HepG2 (cell line): ENCODE data around the gene FOXS1. TPM values are rescaled to one million over a fixed set of nuclear protein-coding genes. Genes with fewer than 3 reads are reported as not detected.

Experiments used
- DR1 ChIP-seq: sonication (generic); formaldehyde crosslinking; IDR thresholded peaks from 2 replicates; pipeline ENCODE4 v1.8.0; 2021; ENCODE audit warnings: mild to moderate bottlenecking, missing genetic modification reagents, inconsistent platforms
- ONECUT2 ChIP-seq: sonication (generic); formaldehyde crosslinking; IDR thresholded peaks from 2 replicates; pipeline ENCODE4 v1.4.0; 2020; ENCODE audit warnings: missing genetic modification reagents
- PAWR ChIP-seq: sonication (generic); formaldehyde crosslinking; IDR thresholded peaks from 2 replicates; pipeline ENCODE4 v1.4.0; 2020; ENCODE audit warnings: missing genetic modification reagents, mild to moderate bottlenecking, borderline replicate concordance
- PHF8 ChIP-seq: sonication (generic); formaldehyde crosslinking; IDR thresholded peaks from 2 replicates; pipeline ENCODE4 v1.5.0; 2020; ENCODE audit warnings: missing genetic modification reagents
- PLRG1 ChIP-seq: fragments of 450-650 bp; conservative IDR thresholded peaks from 2 replicates; pipeline ENCODE4 v1.6.1; 2016
- PRPF4 ChIP-seq: fragments of 200-400 bp; formaldehyde crosslinking; IDR thresholded peaks from 2 replicates; pipeline ENCODE4 v1.6.1; 2016; ENCODE audit warnings: low read length, low read depth; ENCODE audit not compliant: poor library complexity, severe bottlenecking
- RAD21 ChIP-seq: fragments of 450-650 bp; formaldehyde crosslinking; IDR thresholded peaks from 2 replicates; pipeline ENCODE4 v1.5.0; 2020; ENCODE audit warnings: mild to moderate bottlenecking
- TGIF2 ChIP-seq: IDR thresholded peaks from 2 replicates; pipeline ENCODE4 v1.6.1; 2016; ENCODE audit warnings: control low read depth, missing compliant biosample characterization
- XBP1 ChIP-seq: sonication (generic); formaldehyde crosslinking; IDR thresholded peaks from 2 replicates; pipeline ENCODE4 v1.5.0; 2020; ENCODE audit warnings: missing genetic modification reagents
- ZBTB21 ChIP-seq: sonication (generic); formaldehyde crosslinking; IDR thresholded peaks from 2 replicates; pipeline ENCODE4 v1.4.0; 2020; ENCODE audit warnings: missing genetic modification reagents
- ZNF256 ChIP-seq: sonication (generic); formaldehyde crosslinking; conservative IDR thresholded peaks from 2 replicates; pipeline ENCODE4 v1.4.0; 2020; ENCODE audit warnings: missing genetic modification reagents
- ZNF317 ChIP-seq: sonication (generic); formaldehyde crosslinking; IDR thresholded peaks from 2 replicates; pipeline ENCODE4 v1.5.0; 2020; ENCODE audit warnings: mild to moderate bottlenecking, missing genetic modification reagents
- ZNF331 ChIP-seq: sonication (generic); formaldehyde crosslinking; IDR thresholded peaks from 2 replicates; pipeline ENCODE4 v1.4.0; 2020; ENCODE audit warnings: missing genetic modification reagents
- ZNF432 ChIP-seq: sonication (generic); formaldehyde crosslinking; IDR thresholded peaks from 2 replicates; pipeline ENCODE4 v1.5.0; 2020; ENCODE audit warnings: missing genetic modification reagents, mild to moderate bottlenecking, borderline replicate concordance
- ZNF556 ChIP-seq: sonication (generic); formaldehyde crosslinking; IDR thresholded peaks from 2 replicates; pipeline ENCODE4 v1.4.0; 2020; ENCODE audit warnings: mild to moderate bottlenecking, missing genetic modification reagents, borderline replicate concordance
- ZNF589 ChIP-seq: sonication (generic); formaldehyde crosslinking; conservative IDR thresholded peaks from 2 replicates; pipeline ENCODE4 v1.8.0; 2022; ENCODE audit warnings: mild to moderate bottlenecking, moderate library complexity, missing genetic modification reagents
- ZNF670 ChIP-seq: sonication (generic); formaldehyde crosslinking; IDR thresholded peaks from 2 replicates; pipeline ENCODE4 v1.8.0; 2022; ENCODE audit warnings: mild to moderate bottlenecking, missing genetic modification reagents, borderline replicate concordance
- ZNF776 ChIP-seq: sonication (generic); formaldehyde crosslinking; IDR thresholded peaks from 2 replicates; pipeline ENCODE4 v1.4.0; 2020; ENCODE audit warnings: mild to moderate bottlenecking, missing genetic modification reagents
- ZNF777 ChIP-seq: sonication (generic); formaldehyde crosslinking; IDR thresholded peaks from 2 replicates; pipeline ENCODE4 v1.4.0; 2020; ENCODE audit warnings: missing genetic modification reagents
- ZNF816 ChIP-seq: sonication (generic); formaldehyde crosslinking; IDR thresholded peaks from 2 replicates; pipeline ENCODE4 v1.8.0; 2022; ENCODE audit warnings: missing genetic modification reagents, mild to moderate bottlenecking, borderline replicate concordance
- ZNF839 ChIP-seq: sonication (generic); formaldehyde crosslinking; IDR thresholded peaks from 2 replicates; pipeline ENCODE4 v1.4.0; 2020; ENCODE audit warnings: missing genetic modification reagents, mild to moderate bottlenecking, borderline replicate concordance
- polyA plus RNA-seq, 8 experiments: library from polyadenylated mRNA; depleted of rRNA in 3 of 8; stranded (reverse) in 7 of 8; unstranded in 1 of 8; fragments of >200 nt; fragmentation: Illumina TruSeq in 4 of 8; extraction: Trizol in 4 of 8; gene quantifications; 2 replicates each; pipeline versions ENCODE4 v1.2.1 to v1.2.3, GENCODE V29; 2011 to 2016; ENCODE audit warnings: low read depth in 4 of 8, missing spikeins in 1 of 8, mixed read lengths in 1 of 8; ENCODE audit not compliant: insufficient read depth in 1 of 8
- total RNA-seq, 5 experiments: library from RNA; depleted of rRNA; stranded (reverse); fragments of >200 nt; fragmentation: Illumina TruSeq; extraction: Trizol; gene quantifications; 2 replicates each; pipeline ENCODE4 v1.2.3, GENCODE V29; 2016; ENCODE audit warnings: low read depth in 1 of 5
- TF ChIP-seq, protein P1 (sequence below): sonication (generic); formaldehyde crosslinking; IDR thresholded peaks from 2 replicates; pipeline ENCODE4 v1.9.0; 2022; ENCODE audit warnings: low read depth, missing genetic modification reagents
- TF ChIP-seq, protein P2 (sequence below): sonication (generic); formaldehyde crosslinking; IDR thresholded peaks from 2 replicates; pipeline ENCODE4 v1.4.0; 2020; ENCODE audit warnings: mild to moderate bottlenecking, missing genetic modification reagents
- TF ChIP-seq, protein P3 (sequence below): sonication (generic); formaldehyde crosslinking; IDR thresholded peaks from 2 replicates; pipeline ENCODE4 v1.5.0; 2020; ENCODE audit warnings: missing genetic modification reagents
- TF ChIP-seq, protein P4 (sequence below): conservative IDR thresholded peaks from 2 replicates; pipeline ENCODE4 v1.6.1; 2018; ENCODE audit warnings: missing genetic modification reagents

FOXS1 gene
- total and polyA plus RNA-seq, 2 of the 13 experiments (the other 11 are each of a cell fraction or from before 2014, with no cell fraction given), result not detected

DNA sequence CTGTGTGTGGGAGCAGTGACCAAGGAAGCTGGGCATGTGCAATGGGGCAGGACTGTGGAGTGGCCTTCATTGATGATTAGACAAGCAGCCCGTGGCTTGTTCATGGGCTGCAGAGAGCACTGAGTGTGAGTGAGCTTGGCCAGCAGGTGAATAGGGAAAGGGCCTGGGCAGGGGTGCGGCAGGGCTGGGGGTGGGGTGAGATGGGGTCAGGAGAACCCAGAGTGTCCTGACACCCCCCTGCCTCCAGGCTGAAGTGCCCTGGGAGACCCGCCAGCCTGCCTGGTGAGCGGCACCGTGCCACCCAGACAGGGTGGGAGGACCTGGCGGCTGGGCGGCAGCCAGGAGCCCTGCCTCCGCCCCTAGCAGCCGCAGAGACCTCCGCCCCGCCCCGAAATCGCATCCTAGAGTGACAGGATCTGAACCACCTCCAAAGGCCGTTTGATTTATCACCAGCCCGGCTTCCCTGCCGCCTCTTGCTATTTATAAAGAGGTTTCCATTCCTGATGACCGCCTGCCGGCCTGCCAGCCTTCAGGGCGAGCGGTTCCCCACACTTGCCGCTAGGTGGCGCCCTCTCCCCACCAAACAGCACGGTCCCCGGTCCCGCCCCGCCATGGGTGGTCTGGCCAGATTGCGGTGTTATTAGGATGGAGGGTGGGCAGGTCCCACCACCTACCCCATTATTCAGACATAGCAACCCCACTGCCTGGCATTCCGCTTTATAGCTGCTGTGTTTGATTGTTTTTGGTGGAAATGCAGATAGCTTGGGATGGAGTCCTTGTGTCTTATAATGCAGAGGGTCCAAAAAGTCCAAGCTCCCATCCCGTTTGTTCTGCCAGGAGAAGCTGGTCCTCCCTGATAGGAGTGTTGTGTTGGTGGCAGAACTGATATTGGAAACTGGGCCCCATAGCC, 22.7 kb downstream of the FOXS1 start (continued):
- TF ChIP-seq PRPF4 (no peak), RAD21 (peak; percentile 99), XBP1 (CRISPR knock-in tag) (no peak), ZNF816 (CRISPR knock-in tag) (no peak), PAWR (CRISPR knock-in tag) (no peak), ZBTB21 (CRISPR knock-in tag) (no peak), PLRG1 (no peak), ZNF256 (CRISPR knock-in tag) (no peak), TGIF2 (no peak), ZNF776 (CRISPR knock-in tag) (0 out of 2 replicates have a peak, but pooled peaks have one; percentile 45), ONECUT2 (no peak), PHF8 (CRISPR knock-in tag) (no peak), ZNF317 (CRISPR knock-in tag) (no peak), ZNF556 (CRISPR knock-in tag) (no peak), ZNF777 (CRISPR knock-in tag) (peak; percentile 37; the same call in 1 of the 2 replicates), ZNF432 (CRISPR knock-in tag) (no peak), ZNF839 (CRISPR knock-in tag) (peak; percentile 48; the same call in 1 of the 2 replicates), ZNF670 (CRISPR knock-in tag) (no peak), ZNF331 (CRISPR knock-in tag) (no peak), DR1 (0 out of 2 replicates have a peak, but pooled peaks have one; percentile 29), ZNF589 (no peak)
- TF ChIP-seq, protein P1, sequence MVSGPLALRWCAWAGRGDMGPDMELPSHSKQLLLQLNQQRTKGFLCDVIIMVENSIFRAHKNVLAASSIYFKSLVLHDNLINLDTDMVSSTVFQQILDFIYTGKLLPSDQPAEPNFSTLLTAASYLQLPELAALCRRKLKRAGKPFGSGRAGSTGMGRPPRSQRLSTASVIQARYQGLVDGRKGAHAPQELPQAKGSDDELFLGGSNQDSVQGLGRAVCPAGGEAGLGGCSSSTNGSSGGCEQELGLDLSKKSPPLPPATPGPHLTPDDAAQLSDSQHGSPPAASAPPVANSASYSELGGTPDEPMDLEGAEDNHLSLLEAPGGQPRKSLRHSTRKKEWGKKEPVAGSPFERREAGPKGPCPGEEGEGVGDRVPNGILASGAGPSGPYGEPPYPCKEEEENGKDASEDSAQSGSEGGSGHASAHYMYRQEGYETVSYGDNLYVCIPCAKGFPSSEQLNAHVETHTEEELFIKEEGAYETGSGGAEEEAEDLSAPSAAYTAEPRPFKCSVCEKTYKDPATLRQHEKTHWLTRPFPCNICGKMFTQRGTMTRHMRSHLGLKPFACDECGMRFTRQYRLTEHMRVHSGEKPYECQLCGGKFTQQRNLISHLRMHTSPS, result no peak
- TF ChIP-seq, protein P2, sequence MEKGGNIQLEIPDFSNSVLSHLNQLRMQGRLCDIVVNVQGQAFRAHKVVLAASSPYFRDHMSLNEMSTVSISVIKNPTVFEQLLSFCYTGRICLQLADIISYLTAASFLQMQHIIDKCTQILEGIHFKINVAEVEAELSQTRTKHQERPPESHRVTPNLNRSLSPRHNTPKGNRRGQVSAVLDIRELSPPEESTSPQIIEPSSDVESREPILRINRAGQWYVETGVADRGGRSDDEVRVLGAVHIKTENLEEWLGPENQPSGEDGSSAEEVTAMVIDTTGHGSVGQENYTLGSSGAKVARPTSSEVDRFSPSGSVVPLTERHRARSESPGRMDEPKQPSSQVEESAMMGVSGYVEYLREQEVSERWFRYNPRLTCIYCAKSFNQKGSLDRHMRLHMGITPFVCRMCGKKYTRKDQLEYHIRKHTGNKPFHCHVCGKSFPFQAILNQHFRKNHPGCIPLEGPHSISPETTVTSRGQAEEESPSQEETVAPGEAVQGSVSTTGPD (CRISPR knock-in tag), result no peak
- TF ChIP-seq, protein P3, sequence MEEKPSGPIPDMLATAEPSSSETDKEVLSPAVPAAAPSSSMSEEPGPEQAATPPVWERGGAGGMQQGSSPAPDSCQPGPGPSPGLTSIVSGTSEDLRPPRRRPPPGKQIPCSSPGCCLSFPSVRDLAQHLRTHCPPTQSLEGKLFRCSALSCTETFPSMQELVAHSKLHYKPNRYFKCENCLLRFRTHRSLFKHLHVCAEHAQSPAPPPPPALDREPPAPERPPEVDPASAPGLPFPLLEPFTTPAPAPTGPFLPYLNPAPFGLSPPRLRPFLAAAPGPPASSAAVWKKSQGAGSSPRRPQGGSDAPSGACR (CRISPR knock-in tag), result no peak
- TF ChIP-seq, protein P4, sequence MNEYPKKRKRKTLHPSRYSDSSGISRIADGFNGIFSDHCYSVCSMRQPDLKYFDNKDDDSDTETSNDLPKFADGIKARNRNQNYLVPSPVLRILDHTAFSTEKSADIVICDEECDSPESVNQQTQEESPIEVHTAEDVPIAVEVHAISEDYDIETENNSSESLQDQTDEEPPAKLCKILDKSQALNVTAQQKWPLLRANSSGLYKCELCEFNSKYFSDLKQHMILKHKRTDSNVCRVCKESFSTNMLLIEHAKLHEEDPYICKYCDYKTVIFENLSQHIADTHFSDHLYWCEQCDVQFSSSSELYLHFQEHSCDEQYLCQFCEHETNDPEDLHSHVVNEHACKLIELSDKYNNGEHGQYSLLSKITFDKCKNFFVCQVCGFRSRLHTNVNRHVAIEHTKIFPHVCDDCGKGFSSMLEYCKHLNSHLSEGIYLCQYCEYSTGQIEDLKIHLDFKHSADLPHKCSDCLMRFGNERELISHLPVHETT (CRISPR knock-in tag), result no peak
